H1 (cell line): ENCODE results near the gene DSG4. TPM values are rescaled to one million over a fixed set of nuclear protein-coding genes. Genes with fewer than 3 reads are reported as not detected.

Experiments used
- CTCF ChIA-PET: fragments of 300-600 bp; sonication (Branson Sonifier 250); formaldehyde crosslinking; loops from one replicate; lab custom pipeline; 2021; ENCODE audit not compliant: partially characterized antibody; lab: Charles Lee
- POLR2A ChIA-PET: fragments of 300-600 bp; sonication (Branson Sonifier 250); formaldehyde crosslinking; loops from one replicate; lab custom pipeline; 2021; ENCODE audit warnings: inconsistent platforms; ENCODE audit not compliant: partially characterized antibody; lab: Charles Lee
- DNase-seq, 2 experiments: peaks; one replicate each; pipeline versions ENCODE4 v3.0.0 to v3.0.0-alpha.2; 2010 to 2022; ENCODE audit warnings: low spot score in 2 of 2, low read depth in 1 of 2, mixed read lengths in 1 of 2
- FAIRE-seq: peaks from 2 replicates; lab custom pipeline; 2011; peaks lifted over from hg19 to GRCh38; lab: Jason Lieb, UNC
- H2AFZ ChIP-seq: 2 replicates; pipeline ENCODE4 v1.8.1; 2012; ENCODE audit warnings: low read length, inconsistent platforms
- H2AK5ac ChIP-seq: 2 replicates; pipeline ENCODE4 v1.6.1; 2013; ENCODE audit warnings: low read depth, low read length
- H2BK120ac ChIP-seq: replicated peaks from 2 replicates; pipeline ENCODE3; 2013; ENCODE audit warnings: low read depth, low read length, inconsistent platforms
- H2BK12ac ChIP-seq: 2 replicates; pipeline ENCODE4 v1.6.1; 2013; ENCODE audit warnings: low read depth, low read length
- H2BK15ac ChIP-seq: 2 replicates; pipeline ENCODE4 v1.6.1; 2013; ENCODE audit warnings: low read length
- H2BK20ac ChIP-seq: 2 replicates; pipeline ENCODE4 v1.6.1; 2013; ENCODE audit warnings: low read length
- H2BK5ac ChIP-seq: 2 replicates; pipeline ENCODE4 v1.6.1; 2013; ENCODE audit warnings: low read depth, low read length
- H3K14ac ChIP-seq: 2 replicates; pipeline ENCODE4 v1.6.1; 2013; ENCODE audit warnings: inconsistent platforms; ENCODE audit not compliant: insufficient read length
- H3K18ac ChIP-seq: 2 replicates; pipeline ENCODE4 v1.6.1; 2013; ENCODE audit warnings: low read length; ENCODE audit errors: extremely low read depth
- H3K23ac ChIP-seq: 2 replicates; pipeline ENCODE4 v1.6.1; 2013; ENCODE audit warnings: inconsistent platforms; ENCODE audit not compliant: insufficient read length
- H3K23me2 ChIP-seq: 2 replicates; pipeline ENCODE4 v1.6.1; 2013; ENCODE audit warnings: low read depth, low read length
- H3K27ac ChIP-seq: 2 replicates; pipeline ENCODE4 v1.6.1; 2011; ENCODE audit warnings: low read depth, low read length, inconsistent platforms
- H3K27me3 ChIP-seq, 4 experiments: replicated peaks in 1 of 4; 1 replicate in 1 of 4; 2 replicates in 3 of 4; pipeline versions ENCODE4 v1.6.1 to v1.8.1; 2011 to 2013; ENCODE audit warnings: low read length in 3 of 4, mild to moderate bottlenecking in 3 of 4, inconsistent platforms in 2 of 4, mixed read lengths in 2 of 4, moderate library complexity in 1 of 4; ENCODE audit not compliant: control insufficient read depth in 3 of 4, insufficient read depth in 3 of 4; ENCODE audit errors: extremely low read depth in 1 of 4
- H3K36me3 ChIP-seq, 4 experiments: 2 replicates each; pipeline versions ENCODE4 v1.6.1 to v1.8.1; 2011 to 2013; ENCODE audit warnings: mild to moderate bottlenecking in 4 of 4, low read length in 3 of 4, moderate library complexity in 2 of 4, control low read depth in 1 of 4, inconsistent platforms in 1 of 4; ENCODE audit not compliant: insufficient read depth in 4 of 4, control insufficient read depth in 2 of 4
- H3K4ac ChIP-seq: replicated peaks from 2 replicates; pipeline ENCODE3; 2013; ENCODE audit warnings: low read length, low read depth, mixed read lengths, inconsistent platforms; ENCODE audit not compliant: insufficient read length
- H3K4me1 ChIP-seq, 4 experiments: replicated peaks in 1 of 4; 1 replicate in 1 of 4; 2 replicates in 3 of 4; pipeline versions ENCODE4 v1.6.1 to v1.8.1; 2011 to 2013; ENCODE audit warnings: low read length in 3 of 4, inconsistent platforms in 2 of 4, mixed read lengths in 1 of 4; ENCODE audit not compliant: insufficient read depth in 4 of 4, control insufficient read depth in 3 of 4
- H3K4me2 ChIP-seq, 2 experiments: 2 replicates each; pipeline versions ENCODE4 v1.6.1 to v1.8.1; 2011 to 2013; ENCODE audit warnings: low read depth in 2 of 2, low read length in 2 of 2, control low read depth in 1 of 2, inconsistent platforms in 1 of 2, mild to moderate bottlenecking in 1 of 2; ENCODE audit not compliant: insufficient read depth in 1 of 2
- H3K4me3 ChIP-seq, 4 experiments: fragments of 200-600, 300-600 bp in 1 of 4; sonication (generic), shearing (Covaris generic), sonication (Bioruptor Twin) in 1 of 4; 2 replicates each; pipeline versions ENCODE4 v1.5.1 to v1.8.1; 2011 to 2016; ENCODE audit warnings: low read length in 4 of 4, low read depth in 3 of 4, control low read depth in 2 of 4, inconsistent platforms in 2 of 4, mild to moderate bottlenecking in 2 of 4, mixed read lengths in 1 of 4, moderate library complexity in 1 of 4; ENCODE audit not compliant: insufficient read depth in 2 of 4; ENCODE audit errors: extremely low read depth in 1 of 4
- H3K56ac ChIP-seq: replicated peaks from 2 replicates; pipeline ENCODE3; 2013; ENCODE audit warnings: low read depth, mild to moderate bottlenecking, mixed read lengths, low read length, inconsistent platforms; ENCODE audit not compliant: insufficient read length
- H3K79me1 ChIP-seq: 2 replicates; pipeline ENCODE4 v1.6.1; 2013; ENCODE audit warnings: low read depth, low read length, control low read depth
- H3K79me2 ChIP-seq, 2 experiments: 2 replicates each; pipeline versions ENCODE4 v1.6.1 to v1.8.1; 2012 to 2013; ENCODE audit warnings: low read length in 2 of 2, mild to moderate bottlenecking in 2 of 2, inconsistent platforms in 1 of 2; ENCODE audit not compliant: insufficient read depth in 2 of 2, control insufficient read depth in 1 of 2
- H3K9ac ChIP-seq, 4 experiments: replicated peaks in 1 of 4; 1 replicate in 1 of 4; 2 replicates in 3 of 4; pipeline versions ENCODE4 v1.6.1 to v1.8.1; 2011 to 2013; ENCODE audit warnings: low read depth in 3 of 4, low read length in 3 of 4, control low read depth in 2 of 4, mild to moderate bottlenecking in 2 of 4, moderate library complexity in 2 of 4, inconsistent platforms in 1 of 4; ENCODE audit errors: extremely low read depth in 1 of 4
- H3K9me3 ChIP-seq, 2 experiments: 2 replicates each; pipeline versions ENCODE4 v1.6.1 to v1.8.1; 2012 to 2013; ENCODE audit warnings: mild to moderate bottlenecking in 2 of 2, moderate library complexity in 2 of 2, control low read depth in 1 of 2, inconsistent platforms in 1 of 2, low read depth in 1 of 2, low read length in 1 of 2, mixed read lengths in 1 of 2; ENCODE audit not compliant: insufficient read depth in 2 of 2
- H4K20me1 ChIP-seq, 2 experiments: replicated peaks in 1 of 2; 2 replicates each; pipeline versions ENCODE3 to v1.8.1; 2011 to 2013; ENCODE audit warnings: inconsistent platforms in 2 of 2, low read length in 2 of 2, mild to moderate bottlenecking in 1 of 2; ENCODE audit not compliant: insufficient read depth in 2 of 2, control insufficient read depth in 1 of 2
- H4K5ac ChIP-seq: 2 replicates; pipeline ENCODE4 v1.6.1; 2013; ENCODE audit warnings: low read length, low read depth, mixed read lengths, inconsistent platforms; ENCODE audit not compliant: insufficient read length
- H4K8ac ChIP-seq: 2 replicates; pipeline ENCODE4 v1.8.0; 2013; ENCODE audit warnings: mild to moderate bottlenecking, moderate library complexity, low read length, inconsistent platforms; ENCODE audit not compliant: insufficient read depth; ENCODE audit errors: extremely low read depth
- H4K91ac ChIP-seq: replicated peaks from 2 replicates; pipeline ENCODE3; 2013; ENCODE audit warnings: low read length, mixed read lengths, inconsistent platforms; ENCODE audit not compliant: insufficient read length
- ASH2L ChIP-seq: fragments of 200-600, 300-600 bp; sonication (generic); IDR thresholded peaks from one replicate; pipeline ENCODE4 v1.7.1; 2017; ENCODE audit warnings: low read length
- CBX8 ChIP-seq: fragments of 300-800, 300-1000 bp; sonication (generic); IDR thresholded peaks from 2 replicates; pipeline ENCODE4 v1.7.1; 2016; ENCODE audit warnings: low read depth, low read length, borderline replicate concordance
- CTBP2 ChIP-seq: IDR thresholded peaks from 2 replicates; pipeline ENCODE4 v1.7.0; 2011; ENCODE audit warnings: borderline replicate concordance, mild to moderate bottlenecking, moderate library complexity, mixed read lengths, low read length; ENCODE audit not compliant: insufficient read depth, insufficient read length
- EP300 ChIP-seq, 2 experiments: IDR thresholded peaks; 1 replicate in 1 of 2; 2 replicates in 1 of 2; pipeline ENCODE4 v1.6.1; 2011 to 2012; ENCODE audit warnings: low read depth in 2 of 2, low read length in 2 of 2, mild to moderate bottlenecking in 2 of 2, borderline replicate concordance in 1 of 2, inconsistent platforms in 1 of 2, moderate library complexity in 1 of 2
- GTF2F1 ChIP-seq: IDR thresholded peaks from 2 replicates; pipeline ENCODE4 v1.6.1; 2012; ENCODE audit warnings: low read depth, low read length, improper control_type of control experiment, borderline replicate concordance
- NRF1 ChIP-seq: IDR thresholded peaks from 2 replicates; pipeline ENCODE4 v1.6.1; 2011; ENCODE audit warnings: mild to moderate bottlenecking, low read depth, low read length, improper control_type of control experiment
- RNF2 ChIP-seq: fragments of 200-900, 300-1000 bp; sonication (generic); IDR thresholded peaks from 2 replicates; pipeline ENCODE4 v1.7.1; 2016; ENCODE audit warnings: borderline replicate concordance, low read depth, mild to moderate bottlenecking, antibody characterized with exemption, low read length; ENCODE audit not compliant: poor library complexity, severe bottlenecking; ENCODE audit errors: missing control alignments
- SIN3A ChIP-seq, 2 experiments: IDR thresholded peaks in 1 of 2; conservative IDR thresholded peaks in 1 of 2; 2 replicates each; pipeline ENCODE4 v1.6.1; 2011 to 2012; ENCODE audit warnings: low read length in 2 of 2, improper control_type of control experiment in 1 of 2, low read depth in 1 of 2, mild to moderate bottlenecking in 1 of 2
- SP2 ChIP-seq: IDR thresholded peaks from 2 replicates; pipeline ENCODE4 v1.6.1; 2012; ENCODE audit warnings: mild to moderate bottlenecking, low read length, inconsistent platforms
- SRF ChIP-seq: IDR thresholded peaks from 2 replicates; pipeline ENCODE4 v1.6.1; 2011; ENCODE audit warnings: mild to moderate bottlenecking, low read depth, low read length, moderate library complexity
- TAF7 ChIP-seq: optimal IDR thresholded peaks from 2 replicates; pipeline ENCODE3; 2011; ENCODE audit warnings: low read depth, mild to moderate bottlenecking, inconsistent platforms, low read length, moderate library complexity, borderline replicate concordance
- TCF12 ChIP-seq: IDR thresholded peaks from 2 replicates; pipeline ENCODE4 v1.6.1; 2011; ENCODE audit warnings: low read depth, mild to moderate bottlenecking, low read length
- WGBS, 2 experiments: shearing (Covaris generic) in 1 of 2; methylation state at CpG; one replicate each; pipeline versions ENCODE4 v1.1.6 to v1.1.7; 2013 to 2015; ENCODE audit warnings: low lambda C conversion rate in 2 of 2, mixed read lengths in 2 of 2, inconsistent platforms in 1 of 2, low coverage in 1 of 2, missing lambda C conversion rate in 1 of 2; ENCODE audit not compliant: insufficient replicate concordance in 2 of 2, insufficient coverage in 1 of 2, insufficient read length in 1 of 2; ENCODE audit errors: extremely low coverage in 1 of 2, missing lambda C conversion rate in 1 of 2; 5-methylcytosine and 5-hydroxymethylcytosine counted together
- polyA plus RNA-seq, 7 experiments: library from polyadenylated mRNA; depleted of rRNA in 3 of 7; stranded (reverse) in 5 of 7; unstranded in 2 of 7; fragments of >200 nt in 5 of 7; fragments of 200-250 nt in 2 of 7; gene quantifications; 1 replicate in 5 of 7; 2 replicates in 1 of 7; 4 replicates in 1 of 7; pipeline versions ENCODE4 v1.2.1 to v1.2.3, GENCODE V29; 2011 to 2013; ENCODE audit warnings: missing spikeins in 2 of 7, mixed read lengths in 2 of 7
- total RNA-seq: library from RNA; stranded (reverse); fragmentation: NEBNext Ultra II Directional; extraction: Animal tissue kit (Norgen Biotek cat#: 25700); gene quantifications from 2 replicates; pipeline ENCODE4 v1.2.1, GENCODE V29; 2021
- TF ChIP-seq, protein P1 (sequence below): IDR thresholded peaks from 2 replicates; pipeline ENCODE4 v1.6.1; 2012; ENCODE audit warnings: inconsistent platforms

DSG4 gene
- total and polyA plus RNA-seq, 2 of the 8 experiments (the other 6 are each of a cell fraction or from before 2014, with no cell fraction given) = not detected

DNA sequence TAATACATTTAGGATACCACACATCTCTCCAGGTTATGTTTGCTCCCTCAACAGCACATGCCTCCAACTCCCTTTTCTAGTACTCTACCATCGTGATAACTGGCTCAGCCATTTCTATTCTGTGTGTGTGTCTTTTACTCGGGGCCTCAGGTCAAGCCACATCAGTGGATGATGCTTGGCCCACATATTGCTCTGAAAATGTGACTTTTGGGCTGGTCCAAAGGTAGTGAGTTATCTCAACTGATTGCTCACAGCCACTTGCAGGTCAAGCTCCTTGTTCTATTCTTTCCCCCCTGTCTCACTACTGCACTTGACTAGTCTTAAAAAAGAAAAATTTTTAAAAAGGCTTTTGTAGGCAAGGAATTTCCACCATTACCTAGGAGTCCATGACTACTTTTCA, 5.5 kb downstream of the DSG4 start:
- 88% methylated on average over 2 of the region's 2 CpGs; no CpG with 5 or more reads in 1 of the 2 experiments for WGBS, 2 experiments
- no peak overlapping the region for H3K14ac ChIP-seq
- H4K8ac ChIP-seq = no peak overlapping the region
- H3K27ac ChIP-seq = no peak overlapping the region
- no peak overlapping the region for H3K56ac ChIP-seq
- H3K18ac ChIP-seq = no peak overlapping the region
- no peaks in the 10 kb centered on the region for H3K23me2 ChIP-seq
- H2AK5ac ChIP-seq = no peak overlapping the region
- H3K79me1 ChIP-seq = no peaks in the 10 kb centered on the region
- FAIRE-seq (no peak), DNase-seq (no peak)
- no peak overlapping the region for H3K4me2 ChIP-seq
- no peaks in the 10 kb centered on the region for H3K36me3 ChIP-seq
- no peaks in the 10 kb centered on the region for H3K79me2 ChIP-seq
- H3K4ac ChIP-seq = no peak overlapping the region
- no peak overlapping the region for H4K91ac ChIP-seq
- H3K27me3 ChIP-seq = no peaks in the 10 kb centered on the region
- no peak overlapping the region for H2BK5ac ChIP-seq
- no peak overlapping the region for H3K9ac ChIP-seq
- no peak overlapping the region for H2BK15ac ChIP-seq
- H2BK12ac ChIP-seq = no peak overlapping the region
- no peaks in the 10 kb centered on the region for H3K4me1 ChIP-seq
- H3K4me3 ChIP-seq = no peak overlapping the region
- H3K9me3 ChIP-seq = no peaks in the 10 kb centered on the region
- H2AFZ ChIP-seq = no peak overlapping the region
- POLR2A ChIA-PET = no interaction called here
- H4K20me1 ChIP-seq = no peaks in the 10 kb centered on the region
- no peak overlapping the region for H2BK20ac ChIP-seq
- no peak overlapping the region for H2BK120ac ChIP-seq
- no peak overlapping the region for H4K5ac ChIP-seq
- no peak overlapping the region for H3K23ac ChIP-seq
- CTCF ChIA-PET = no interaction called here
- TF ChIP-seq ASH2L (no peak), CTBP2 (no peak), SRF (no peak), SIN3A (conservative IDR thresholded peaks at IDR 0.05 in 1 of 2, IDR thresholded peaks at IDR 0.05 in 1 of 2; ENCODE audit: low read depth in 1 of 2, low read length in 2 of 2) (no peak), EP300 (IDR thresholded peaks at IDR 0.05; ENCODE audit: borderline replicate concordance in 1 of 2, low read depth in 2 of 2, low read length in 2 of 2) (no peak), GTF2F1 (no peak), TCF12 (no peak), TAF7 (no peak), SP2 (no peak), NRF1 (no peak), RNF2 (no peak), CBX8 (no peak)
- TF ChIP-seq, protein P1, sequence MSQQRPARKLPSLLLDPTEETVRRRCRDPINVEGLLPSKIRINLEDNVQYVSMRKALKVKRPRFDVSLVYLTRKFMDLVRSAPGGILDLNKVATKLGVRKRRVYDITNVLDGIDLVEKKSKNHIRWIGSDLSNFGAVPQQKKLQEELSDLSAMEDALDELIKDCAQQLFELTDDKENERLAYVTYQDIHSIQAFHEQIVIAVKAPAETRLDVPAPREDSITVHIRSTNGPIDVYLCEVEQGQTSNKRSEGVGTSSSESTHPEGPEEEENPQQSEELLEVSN = no peak
